Central memory CD8-positive, alpha-beta T cell (primary cell): ENCODE measurements around the gene PADI1.

Source experiments
- ATAC-seq: fragments of 150-1000 bp; cut with Tn5 transposase; replicated peaks from 2 replicates; pipeline ENCODE4 v1.10.0; 2022; ENCODE audit warnings: mild to moderate bottlenecking, moderate FRiP score, moderate number of reproducible peaks; ENCODE audit not compliant: poor library complexity, severe bottlenecking; ENCODE audit errors: extremely low read depth
- DNase-seq, 2 donors: peaks; one replicate each; pipeline ENCODE4 v3.0.0; 2021; ENCODE audit warnings: low spot score in 2 of 2
- H3K27ac Mint-ChIP-seq: one replicate; pipeline ENCODE4 v1.8.0; 2022; ENCODE audit warnings: low read depth, mild to moderate bottlenecking, moderate library complexity, mixed read lengths
- H3K27me3 Mint-ChIP-seq: one replicate; pipeline ENCODE4 v1.8.0; 2022; ENCODE audit warnings: mixed read lengths
- H3K36me3 Mint-ChIP-seq: one replicate; pipeline ENCODE4 v1.8.0; 2022; ENCODE audit warnings: mild to moderate bottlenecking, moderate library complexity, mixed read lengths; ENCODE audit not compliant: insufficient read depth
- H3K4me1 Mint-ChIP-seq: one replicate; pipeline ENCODE4 v1.8.0; 2022; ENCODE audit warnings: mixed read lengths
- H3K4me3 Mint-ChIP-seq: one replicate; pipeline ENCODE4 v1.8.0; 2022; ENCODE audit warnings: mild to moderate bottlenecking, moderate library complexity, mixed read lengths
- H3K9me3 Mint-ChIP-seq: one replicate; pipeline ENCODE4 v1.8.0; 2022; ENCODE audit warnings: mixed read lengths

PADI1 gene

GRCh38 chr1:17281775-17282181 is 76.8 kb downstream of the PADI1 start:
- Mint-ChIP-seq H3K4me3 (no peak overlapping the region), H3K27ac (no peak overlapping the region), H3K9me3 (no peaks in the 10 kb centered on the region), H3K27me3 (peaks cover 69% of the 10 kb centered on the region), H3K36me3 (no peaks in the 10 kb centered on the region), H3K4me1 (no peaks in the 10 kb centered on the region)
- ATAC-seq = no peak
- no peak for DNase-seq

- H3K27me3 Mint-ChIP-seq = peaks cover 69% of the 10 kb centered on the region
- H3K4me1 Mint-ChIP-seq = no peaks in the 10 kb centered on the region
- no peaks in the 10 kb centered on the region for H3K36me3 Mint-ChIP-seq
- ATAC-seq (no peak), DNase-seq (no peak)
- no peaks in the 10 kb centered on the region for H3K9me3 Mint-ChIP-seq
- H3K4me3 Mint-ChIP-seq = no peak overlapping the region
- H3K27ac Mint-ChIP-seq = no peak overlapping the region
These were observed 77.9 kb downstream of the PADI1 start for GRCh38 chr1:17282836-17283235.

DNA sequence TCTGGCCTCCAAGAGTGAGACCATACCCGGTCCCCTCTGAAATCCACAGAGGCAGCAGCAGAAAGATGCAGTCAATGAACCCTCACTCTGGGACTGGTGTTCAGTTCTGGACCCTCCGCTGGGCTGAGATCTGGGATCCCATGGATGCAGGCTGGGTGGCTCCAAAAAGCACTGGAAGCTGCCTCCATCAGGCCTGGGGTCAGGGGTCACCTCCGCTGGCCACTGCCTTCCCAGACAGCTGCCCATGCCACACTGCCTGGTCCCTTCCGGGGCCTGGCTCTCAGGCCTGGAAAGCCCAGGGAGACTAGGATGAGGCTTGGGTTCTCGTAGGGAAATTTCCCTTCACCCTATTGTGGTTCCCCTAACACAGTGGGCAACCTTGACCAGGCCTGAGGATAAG is 81.7 kb downstream of the PADI1 start:
- H3K4me3 Mint-ChIP-seq = no peak overlapping the region
- ATAC-seq (no peak), DNase-seq (no peak)
- no peak overlapping the region for H3K27ac Mint-ChIP-seq
- no peaks in the 10 kb centered on the region for H3K9me3 Mint-ChIP-seq
- no peaks in the 10 kb centered on the region for H3K36me3 Mint-ChIP-seq
- peaks cover 57% of the 10 kb centered on the region for H3K27me3 Mint-ChIP-seq
- H3K4me1 Mint-ChIP-seq = no peaks in the 10 kb centered on the region

- no peak for DNase-seq
- H3K36me3 Mint-ChIP-seq = no peaks in the 10 kb centered on the region
- no peak overlapping the region for H3K4me3 Mint-ChIP-seq
- H3K9me3 Mint-ChIP-seq = no peaks in the 10 kb centered on the region
- no peaks in the 10 kb centered on the region for H3K4me1 Mint-ChIP-seq
- ATAC-seq = no peak
- H3K27me3 Mint-ChIP-seq = peaks cover 52% of the 10 kb centered on the region
- H3K27ac Mint-ChIP-seq = no peak overlapping the region
These were observed 82.3 kb downstream of the PADI1 start for GRCh38 chr1:17287130-17287776.

DNA sequence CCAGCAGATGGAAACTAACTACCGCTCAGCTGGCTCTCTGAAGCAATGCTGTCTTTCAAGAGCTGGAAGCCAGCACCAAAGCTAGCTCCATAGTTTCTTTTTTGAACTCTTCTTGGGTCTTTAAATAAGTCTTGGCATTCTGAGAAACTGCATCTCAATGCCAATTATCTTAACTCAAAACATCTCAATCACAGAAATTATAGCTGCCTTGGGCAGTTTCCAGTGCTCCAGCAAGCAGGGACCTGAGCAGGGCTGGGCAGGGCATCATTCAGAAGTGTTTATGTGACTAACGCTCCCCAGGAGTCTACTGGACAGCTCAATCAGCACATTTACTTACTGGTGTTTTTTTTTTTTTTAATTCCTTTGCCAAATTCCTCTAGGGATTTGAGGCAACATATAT is 84.8 kb downstream of the PADI1 start:
- no peaks in the 10 kb centered on the region for H3K9me3 Mint-ChIP-seq
- no peak overlapping the region for H3K27ac Mint-ChIP-seq
- no peaks in the 10 kb centered on the region for H3K36me3 Mint-ChIP-seq
- peaks cover 47% of the 10 kb centered on the region for H3K27me3 Mint-ChIP-seq
- ATAC-seq = no peak
- no peak for DNase-seq
- no peak overlapping the region for H3K4me3 Mint-ChIP-seq
- H3K4me1 Mint-ChIP-seq = no peaks in the 10 kb centered on the region

DNA sequence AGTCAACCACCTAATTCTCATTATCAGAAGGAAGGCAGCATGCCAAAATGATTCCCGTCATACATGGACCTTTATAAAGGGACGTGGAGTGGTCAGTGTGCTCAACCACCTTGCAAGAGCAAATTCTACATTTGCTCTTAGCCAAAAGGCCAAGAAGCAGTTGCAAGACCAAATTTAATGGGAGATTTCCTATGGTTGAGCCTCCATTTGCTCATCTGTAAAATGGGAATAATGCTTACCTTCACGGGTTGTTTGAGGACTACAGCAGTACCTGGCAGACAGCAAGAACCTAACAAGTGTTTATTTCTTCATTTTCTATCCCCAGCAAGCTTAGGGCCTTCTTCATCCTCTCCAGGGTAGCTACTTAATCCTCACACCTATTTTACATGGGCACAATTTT is 85.6 kb downstream of the PADI1 start:
- DNase-seq (no peak), ATAC-seq (no peak)
- Mint-ChIP-seq H3K27ac (no peak overlapping the region), H3K27me3 (peaks cover 46% of the 10 kb centered on the region), H3K4me1 (no peaks in the 10 kb centered on the region), H3K9me3 (no peaks in the 10 kb centered on the region), H3K4me3 (no peak overlapping the region), H3K36me3 (no peaks in the 10 kb centered on the region)

DNA sequence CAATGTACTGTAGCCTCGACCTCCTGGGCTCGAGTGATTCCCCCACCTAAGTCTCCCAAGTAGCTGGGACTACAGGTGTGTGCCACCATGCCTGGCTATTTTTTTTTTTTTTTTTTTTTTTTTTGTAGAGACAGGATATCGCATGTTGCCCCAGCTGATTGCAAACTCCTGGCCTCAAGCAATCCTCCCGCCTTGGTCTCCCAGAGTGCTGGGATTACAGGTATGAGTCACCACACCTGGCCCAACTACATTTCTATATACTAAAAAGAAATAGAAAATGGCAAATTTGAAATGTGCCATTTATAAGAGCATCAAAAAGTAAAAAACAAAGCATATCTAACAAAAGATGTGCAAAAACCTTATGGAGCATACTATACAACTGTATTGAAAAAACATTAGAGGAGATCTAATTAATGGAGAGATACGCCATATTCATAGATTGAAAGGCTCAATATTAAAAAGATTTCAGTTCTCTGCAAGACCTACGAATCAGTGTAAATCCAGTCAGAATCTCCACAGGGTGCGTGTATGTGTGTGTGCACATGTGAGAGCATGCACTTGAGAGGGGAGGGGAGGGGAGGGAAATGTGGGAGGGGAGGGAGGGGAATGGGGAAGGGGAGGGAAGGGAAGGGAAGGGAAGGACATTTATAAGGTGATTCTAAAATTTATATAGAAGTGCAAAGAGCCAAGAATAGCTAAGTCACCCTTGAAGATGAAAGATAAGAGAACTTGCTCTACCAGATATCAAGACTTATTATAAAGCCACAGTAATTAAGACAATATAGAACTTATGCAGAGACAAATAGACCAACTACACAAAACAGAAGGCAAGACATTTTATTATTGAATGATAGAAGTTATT is 87.6 kb downstream of the PADI1 start:
- H3K36me3 Mint-ChIP-seq = no peaks in the 10 kb centered on the region
- H3K9me3 Mint-ChIP-seq = no peaks in the 10 kb centered on the region
- DNase-seq (no peak), ATAC-seq (no peak)
- H3K27ac Mint-ChIP-seq = no peak overlapping the region
- H3K4me3 Mint-ChIP-seq = no peak overlapping the region
- peaks cover 54% of the 10 kb centered on the region for H3K27me3 Mint-ChIP-seq
- no peaks in the 10 kb centered on the region for H3K4me1 Mint-ChIP-seq

DNA sequence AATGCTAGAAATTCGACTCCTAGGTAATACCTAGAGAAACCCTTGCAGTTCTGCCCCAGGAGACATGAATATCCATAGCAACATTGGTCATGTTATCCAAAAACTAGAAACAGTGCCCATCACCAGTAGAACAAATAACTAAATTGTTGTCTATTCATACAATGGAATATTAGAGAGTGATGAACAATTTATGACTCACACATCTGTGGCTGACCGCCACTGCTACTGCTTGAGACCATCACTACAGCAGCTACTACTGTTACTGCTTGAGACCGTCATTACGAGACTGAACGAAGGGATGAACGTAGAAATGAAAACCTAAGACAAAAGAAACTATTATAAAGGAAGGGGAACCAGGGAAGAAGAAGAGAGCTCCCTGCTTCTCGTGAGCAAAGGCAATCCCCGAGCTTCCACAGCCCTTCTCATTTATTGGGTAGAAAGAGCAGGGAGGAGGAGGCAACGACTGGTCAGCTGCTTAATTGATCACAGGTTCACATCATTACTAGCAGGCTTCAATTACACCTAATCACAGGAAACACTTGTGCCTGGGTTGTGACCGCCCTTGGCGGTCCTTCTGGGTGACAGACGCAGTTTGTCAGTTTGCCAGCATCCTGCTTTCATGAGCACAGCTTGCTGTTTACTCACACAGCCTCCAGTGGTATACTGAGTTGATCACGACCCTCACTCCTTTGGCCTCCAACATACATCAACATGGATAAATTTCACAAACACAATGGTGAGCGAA is 88.9 kb downstream of the PADI1 start:
- Mint-ChIP-seq H3K4me3 (no peak overlapping the region), H3K27ac (no peak overlapping the region), H3K27me3 (peaks cover 66% of the 10 kb centered on the region), H3K4me1 (no peaks in the 10 kb centered on the region), H3K36me3 (no peaks in the 10 kb centered on the region), H3K9me3 (no peaks in the 10 kb centered on the region)
- DNase-seq (no peak), ATAC-seq (no peak)

DNA sequence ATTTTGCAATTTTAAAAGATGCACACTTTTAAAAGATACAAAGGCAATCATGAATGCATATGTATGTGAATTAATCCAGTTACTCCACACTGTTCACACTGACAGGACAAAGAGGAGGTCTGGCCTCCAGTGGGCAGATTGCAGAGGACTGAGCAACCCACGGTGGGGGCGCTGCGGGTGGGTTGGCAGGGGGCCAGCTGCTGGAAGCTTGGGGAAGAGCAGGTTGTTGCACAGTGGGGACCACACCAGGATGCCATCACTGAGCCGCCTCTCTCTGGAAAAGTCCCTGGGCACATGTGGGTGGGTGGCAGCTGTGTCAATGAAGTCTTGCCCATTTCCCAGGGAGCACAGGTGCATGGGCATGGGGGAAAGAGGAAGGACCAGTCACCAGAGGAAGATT is 90.4 kb downstream of the PADI1 start:
- H3K4me3 Mint-ChIP-seq = no peak overlapping the region
- no peak for ATAC-seq
- DNase-seq = no peak
- no peaks in the 10 kb centered on the region for H3K9me3 Mint-ChIP-seq
- peaks cover 76% of the 10 kb centered on the region for H3K27me3 Mint-ChIP-seq
- H3K27ac Mint-ChIP-seq = no peak overlapping the region
- H3K36me3 Mint-ChIP-seq = no peaks in the 10 kb centered on the region
- H3K4me1 Mint-ChIP-seq = no peaks in the 10 kb centered on the region
